HepG2 (cell line): ENCODE results near the gene LRBA. TPM values are rescaled to one million over a fixed set of nuclear protein-coding genes. Genes with fewer than 3 reads are reported as not detected.

Source experiments
- ATAC-seq: fragments of 200-7000 bp; cut with Tn5 transposase; 3 replicates; pipeline ENCODE4 v1.9.1; 2020; ENCODE audit warnings: mild to moderate bottlenecking, moderate library complexity
- BruUV-seq: library from RNA; stranded (reverse); fragments of 400-500 nt; replicated peaks from 2 replicates; lab custom pipeline; 2021; lab: Mats Ljungman, UMichigan
- CTCF ChIA-PET: fragments of 300-600 bp; formaldehyde crosslinking; extraction: SDS; loops from one replicate; lab custom pipeline; 2021; ENCODE audit warnings: low total read pairs, inconsistent platforms, low intra/inter-chr PET ratio; lab: Yijun Ruan, JAX
- POLR2A ChIA-PET: fragments of 350-600 bp; sonication (Branson Sonifier 250); formaldehyde crosslinking; loops from one replicate; lab custom pipeline; 2020; ENCODE audit warnings: antibody characterized with exemption, inconsistent platforms; lab: Yijun Ruan, JAX
- DNase-seq: peaks from one replicate; pipeline ENCODE4 v3.0.0-alpha.2; 2015; ENCODE audit warnings: low spot score
- FAIRE-seq: peaks from 3 replicates; lab custom pipeline; 2011; peaks lifted over from hg19 to GRCh38; lab: Jason Lieb, UNC
- H2AFZ ChIP-seq: one replicate; pipeline ENCODE4 v1.6.1; 2011; ENCODE audit warnings: low read length, inconsistent platforms
- H3K27ac ChIP-seq: fragments of 300-600 bp; 3 replicates; pipeline ENCODE4 v1.8.0; 2011; ENCODE audit warnings: mixed run types, mild to moderate bottlenecking, mixed read lengths, low read length, inconsistent platforms; ENCODE audit not compliant: insufficient read depth; ENCODE audit errors: extremely low read length
- H3K27me3 ChIP-seq, 2 experiments: fragments of 200-600 bp in 1 of 2; 2 replicates in 1 of 2; 3 replicates in 1 of 2; pipeline versions ENCODE4 v1.6.0 to v1.8.0; 2011; ENCODE audit warnings: low read length in 2 of 2, mild to moderate bottlenecking in 2 of 2, moderate library complexity in 2 of 2, inconsistent platforms in 1 of 2; ENCODE audit not compliant: insufficient read depth in 2 of 2, control insufficient read depth in 1 of 2
- H3K36me3 ChIP-seq, 2 experiments: fragments of 200-600 bp in 1 of 2; replicated peaks in 1 of 2; 2 replicates in 1 of 2; 3 replicates in 1 of 2; pipeline versions ENCODE4 v1.5.1 to v1.8.0; 2011; ENCODE audit warnings: low read length in 2 of 2, inconsistent platforms in 1 of 2; ENCODE audit not compliant: insufficient read depth in 2 of 2, control insufficient read depth in 1 of 2
- H3K4me1 ChIP-seq: 2 replicates; pipeline ENCODE4 v1.5.1; 2012; ENCODE audit warnings: low read length, inconsistent platforms; ENCODE audit not compliant: insufficient read depth
- H3K4me2 ChIP-seq: 2 replicates; pipeline ENCODE4 v1.6.0; 2011; ENCODE audit warnings: low read depth, low read length, inconsistent platforms
- H3K4me3 ChIP-seq, 3 experiments: fragments of 200-600 bp in 1 of 3; sonication (generic), shearing (Covaris generic) in 1 of 3; replicated peaks in 1 of 3; 2 replicates each; pipeline ENCODE4 v1.5.1; 2011 to 2016; ENCODE audit warnings: low read length in 3 of 3, inconsistent platforms in 2 of 3, low read depth in 2 of 3, mild to moderate bottlenecking in 2 of 3, control low read depth in 1 of 3, mixed read lengths in 1 of 3; ENCODE audit not compliant: insufficient read depth in 1 of 3
- H3K79me2 ChIP-seq: one replicate; pipeline ENCODE4 v1.6.1; 2011; ENCODE audit warnings: low read length, inconsistent platforms; ENCODE audit not compliant: insufficient read depth
- H3K9ac ChIP-seq: 2 replicates; pipeline ENCODE4 v1.6.0; 2011; ENCODE audit warnings: mild to moderate bottlenecking, low read depth, low read length, inconsistent platforms; ENCODE audit not compliant: insufficient read depth
- H3K9me3 ChIP-seq: 2 replicates; pipeline ENCODE4 v1.5.1; 2012; ENCODE audit warnings: mild to moderate bottlenecking, low read length
- H4K20me1 ChIP-seq: 2 replicates; pipeline ENCODE4 v1.6.0; 2011; ENCODE audit warnings: inconsistent platforms, mild to moderate bottlenecking, low read length, moderate library complexity; ENCODE audit not compliant: insufficient read depth
- BCL6 ChIP-seq: IDR thresholded peaks from 2 replicates; pipeline ENCODE4 v1.6.1; 2016; ENCODE audit warnings: missing genetic modification reagents, missing compliant biosample characterization
- CEBPB ChIP-seq: IDR thresholded peaks from 2 replicates; pipeline ENCODE4 v1.6.1; 2011; ENCODE audit warnings: low read depth, low read length, improper control_type of control experiment, borderline replicate concordance
- CEBPG ChIP-seq: IDR thresholded peaks from 2 replicates; pipeline ENCODE4 v1.6.1; 2016
- ETV6 ChIP-seq: sonication (generic); formaldehyde crosslinking; conservative IDR thresholded peaks from 2 replicates; pipeline ENCODE4 v1.4.0; 2020; ENCODE audit warnings: missing genetic modification reagents
- FOXA3 ChIP-seq: IDR thresholded peaks from 2 replicates; pipeline ENCODE4 v1.6.1; 2016; ENCODE audit warnings: missing genetic modification reagents, missing compliant biosample characterization
- KDM4B ChIP-seq: sonication (generic); formaldehyde crosslinking; IDR thresholded peaks from 2 replicates; pipeline ENCODE4 v1.4.0; 2020; ENCODE audit warnings: missing genetic modification reagents
- MZF1 ChIP-seq: sonication (generic); formaldehyde crosslinking; IDR thresholded peaks from 2 replicates; pipeline ENCODE4 v1.8.1; 2023; ENCODE audit warnings: mild to moderate bottlenecking, missing genetic modification reagents, borderline replicate concordance
- REL ChIP-seq: sonication (generic); formaldehyde crosslinking; conservative IDR thresholded peaks from 2 replicates; pipeline ENCODE4 v1.8.0; 2022; ENCODE audit warnings: mild to moderate bottlenecking, missing genetic modification reagents, moderate library complexity
- SRSF4 ChIP-seq: fragments of 200-400 bp; formaldehyde crosslinking; IDR thresholded peaks from one replicate; pipeline ENCODE4 v1.6.1; 2018; ENCODE audit warnings: mild to moderate bottlenecking, low read depth, low read length, moderate library complexity; ENCODE audit not compliant: poor library complexity, severe bottlenecking
- TBP ChIP-seq: sonication (generic); formaldehyde crosslinking; IDR thresholded peaks from 2 replicates; pipeline ENCODE4 v1.5.0; 2020; ENCODE audit warnings: missing genetic modification reagents
- THYN1 ChIP-seq: sonication (generic); formaldehyde crosslinking; IDR thresholded peaks from 2 replicates; pipeline ENCODE4 v1.8.1; 2023; ENCODE audit warnings: low read depth, mild to moderate bottlenecking, moderate library complexity, missing genetic modification reagents, borderline replicate concordance
- ZNF101 ChIP-seq: sonication (generic); formaldehyde crosslinking; IDR thresholded peaks from 2 replicates; pipeline ENCODE4 v1.4.0; 2020; ENCODE audit warnings: mild to moderate bottlenecking, low read depth, missing genetic modification reagents, borderline replicate concordance
- ZNF17 ChIP-seq: sonication (generic); formaldehyde crosslinking; IDR thresholded peaks from 2 replicates; pipeline ENCODE4 v1.5.0; 2020; ENCODE audit warnings: mild to moderate bottlenecking, missing genetic modification reagents
- ZNF430 ChIP-seq: sonication (generic); formaldehyde crosslinking; IDR thresholded peaks from 2 replicates; pipeline ENCODE4 v1.9.0; 2021; ENCODE audit warnings: mild to moderate bottlenecking, missing genetic modification reagents
- ZNF468 ChIP-seq: sonication (generic); formaldehyde crosslinking; IDR thresholded peaks from 2 replicates; pipeline ENCODE4 v1.8.0; 2022; ENCODE audit warnings: mild to moderate bottlenecking, moderate library complexity, missing genetic modification reagents
- ZNF543 ChIP-seq: sonication (generic); formaldehyde crosslinking; IDR thresholded peaks from 2 replicates; pipeline ENCODE4 v1.4.0; 2020; ENCODE audit warnings: mild to moderate bottlenecking, missing genetic modification reagents
- ZNF552 ChIP-seq: sonication (generic); formaldehyde crosslinking; IDR thresholded peaks from 2 replicates; pipeline ENCODE4 v1.9.0; 2022; ENCODE audit warnings: missing genetic modification reagents, mild to moderate bottlenecking, borderline replicate concordance
- ZNF737 ChIP-seq: sonication (generic); formaldehyde crosslinking; IDR thresholded peaks from 2 replicates; pipeline ENCODE4 v1.5.0; 2020; ENCODE audit warnings: missing genetic modification reagents, mild to moderate bottlenecking, borderline replicate concordance
- ZNF775 ChIP-seq: sonication (generic); formaldehyde crosslinking; IDR thresholded peaks from 2 replicates; pipeline ENCODE4 v1.4.0; 2020; ENCODE audit warnings: missing genetic modification reagents, mild to moderate bottlenecking, moderate library complexity, borderline replicate concordance
- WGBS: methylation state at CpG from one replicate; pipeline ENCODE4 v1.1.6; 2017; ENCODE audit warnings: low lambda C conversion rate; 5-methylcytosine and 5-hydroxymethylcytosine counted together
- in situ Hi-C: cut with HindIII; loops from 2 replicates; pipeline ENCODE4 v1.10.0; 2017; ENCODE audit warnings: low pct_unique_long_range_greater_than_20kb; ENCODE audit not compliant: extremely low pct_ligation_motif_present
- intact Hi-C: fragments of 100-400 bp; cut with micrococcal nuclease; formaldehyde crosslinking; loops from one replicate; pipeline ENCODE4 v1.10.0; 2022; ENCODE audit not compliant: unreplicated experiment
- polyA plus RNA-seq, 8 experiments: library from polyadenylated mRNA; depleted of rRNA in 3 of 8; stranded (reverse) in 7 of 8; unstranded in 1 of 8; fragments of >200 nt; fragmentation: Illumina TruSeq in 4 of 8; extraction: Trizol in 4 of 8; gene quantifications; 2 replicates each; pipeline versions ENCODE4 v1.2.1 to v1.2.3, GENCODE V29; 2011 to 2016; ENCODE audit warnings: low read depth in 4 of 8, missing spikeins in 1 of 8, mixed read lengths in 1 of 8; ENCODE audit not compliant: insufficient read depth in 1 of 8
- total RNA-seq, 5 experiments: library from RNA; depleted of rRNA; stranded (reverse); fragments of >200 nt; fragmentation: Illumina TruSeq; extraction: Trizol; gene quantifications; 2 replicates each; pipeline ENCODE4 v1.2.3, GENCODE V29; 2016; ENCODE audit warnings: low read depth in 1 of 5
- TF ChIP-seq, protein P1 (sequence below): sonication (generic); formaldehyde crosslinking; IDR thresholded peaks from 2 replicates; pipeline ENCODE4 v1.8.0; 2022; ENCODE audit warnings: low read depth, missing genetic modification reagents

The LRBA gene
- total and polyA plus RNA-seq, 2 of the 13 experiments (the other 11 are each of a cell fraction or from before 2014, with no cell fraction given): 21.0 to 37.2 TPM

DNA sequence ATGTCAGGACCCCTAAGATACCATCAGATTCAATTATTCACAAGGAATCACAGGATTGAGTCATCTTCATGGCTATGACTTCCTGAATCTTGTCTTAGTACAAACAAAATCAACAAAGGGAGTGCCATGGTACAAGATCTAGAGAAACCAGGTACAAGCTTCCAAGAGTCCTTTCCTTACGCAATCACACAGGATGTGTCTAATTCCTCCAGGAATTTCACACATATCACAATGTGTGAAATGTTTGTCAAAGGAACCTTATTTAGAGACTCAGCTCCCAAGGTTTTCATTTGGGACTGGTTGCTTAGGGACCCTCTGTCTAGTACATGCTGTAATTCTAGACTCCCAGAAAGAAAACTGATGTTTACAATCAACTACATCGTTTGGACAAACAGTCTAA lies 350.1 kb downstream of the LRBA start:
- ATAC-seq (no peak), DNase-seq (peak; percentile 7), FAIRE-seq (no peak)
- no peak overlapping the region for H3K27ac ChIP-seq
- H3K9ac ChIP-seq: no peak overlapping the region
- no peaks in the 10 kb centered on the region for H3K9me3 ChIP-seq
- in situ Hi-C loops (no loop called here), intact Hi-C loops (loop anchor here (1.0 kb wide), 1 partner anchor 17 kb away; no protein-coding TSS in a partner anchor)
- BruUV-seq: no TSS peak
- no peaks in the 10 kb centered on the region for H3K27me3 ChIP-seq
- ChIA-PET CTCF (no interaction called here), POLR2A (no interaction called here)
- no peaks in the 10 kb centered on the region for H3K4me1 ChIP-seq
- H3K4me2 ChIP-seq: no peak overlapping the region
- no peak overlapping the region for H2AFZ ChIP-seq
- H3K36me3 ChIP-seq: no peaks in the 10 kb centered on the region
- H3K4me3 ChIP-seq: no peak overlapping the region
- TF ChIP-seq ZNF543 (CRISPR knock-in tag) (no peak), SRSF4 (no peak), CEBPB (peak; percentile 78), ZNF552 (CRISPR knock-in tag) (no peak), REL (CRISPR knock-in tag) (no peak), ZNF17 (CRISPR knock-in tag) (no peak), CEBPG (CRISPR knock-in tag) (peak; percentile 44; the same call in 1 of the 2 replicates), ZNF737 (CRISPR knock-in tag) (no peak), BCL6 (0 out of 2 replicates have a peak, but pooled peaks have one; percentile 46), ZNF468 (no peak), ZNF775 (no peak), ZNF430 (CRISPR knock-in tag) (no peak), ZNF101 (no peak), ETV6 (CRISPR knock-in tag) (no peak), KDM4B (CRISPR knock-in tag) (no peak), TBP (CRISPR knock-in tag) (no peak), FOXA3 (CRISPR knock-in tag) (no peak), THYN1 (no peak), MZF1 (no peak)
- TF ChIP-seq, protein P1, sequence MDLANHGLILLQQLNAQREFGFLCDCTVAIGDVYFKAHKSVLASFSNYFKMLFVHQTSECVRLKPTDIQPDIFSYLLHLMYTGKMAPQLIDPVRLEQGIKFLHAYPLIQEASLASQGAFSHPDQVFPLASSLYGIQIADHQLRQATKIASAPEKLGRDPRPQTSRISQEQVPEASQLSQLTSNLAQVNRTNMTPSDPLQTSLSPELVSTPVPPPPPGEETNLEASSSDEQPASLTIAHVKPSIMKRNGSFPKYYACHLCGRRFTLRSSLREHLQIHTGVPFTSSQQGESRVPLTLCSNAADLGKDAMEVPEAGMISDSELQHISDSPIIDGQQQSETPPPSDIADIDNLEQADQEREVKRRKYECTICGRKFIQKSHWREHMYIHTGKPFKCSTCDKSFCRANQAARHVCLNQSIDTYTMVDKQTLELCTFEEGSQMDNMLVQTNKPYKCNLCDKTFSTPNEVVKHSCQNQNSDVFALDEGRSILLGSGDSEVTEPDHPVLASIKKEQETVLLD (CRISPR knock-in tag): no peak
- no peaks in the 10 kb centered on the region for H4K20me1 ChIP-seq
- WGBS: 82% methylated on average over 2 of the region's 2 CpGs
- no peaks in the 10 kb centered on the region for H3K79me2 ChIP-seq
